Stimulated activated CD4-positive, alpha-beta T cell treated with anti-CD3 and anti-CD28 coated beads, Interleukin-2, amount 100 ng/mL, for 4 hours (primary cell): ENCODE data around the gene TCF7L1.

Experiments used
- DNase-seq: peaks from one replicate; pipeline ENCODE4 v3.0.0-alpha.2; 2020; ENCODE audit warnings: low read depth

The TCF7L1 gene

DNA sequence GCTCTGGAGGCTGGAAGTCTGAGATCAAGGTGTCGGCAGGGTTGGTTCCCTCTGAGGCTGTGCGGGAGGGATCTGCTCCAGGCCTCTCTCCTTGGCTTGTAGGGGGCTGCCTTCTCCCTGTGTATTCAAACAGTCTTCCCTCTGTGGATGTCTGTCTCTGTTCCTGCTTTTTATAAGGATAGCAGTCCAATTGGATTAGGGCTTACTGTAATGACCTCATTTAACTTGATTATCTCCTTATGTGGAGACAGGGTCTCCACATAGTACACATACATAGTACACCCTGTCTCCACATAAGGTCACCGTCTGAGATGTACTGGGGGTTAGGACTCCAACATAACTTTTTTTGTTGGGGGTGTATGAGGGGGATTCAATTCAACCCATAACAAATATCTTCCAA lies 30.5 kb downstream of the TCF7L1 start:
- no peak for DNase-seq

DNA sequence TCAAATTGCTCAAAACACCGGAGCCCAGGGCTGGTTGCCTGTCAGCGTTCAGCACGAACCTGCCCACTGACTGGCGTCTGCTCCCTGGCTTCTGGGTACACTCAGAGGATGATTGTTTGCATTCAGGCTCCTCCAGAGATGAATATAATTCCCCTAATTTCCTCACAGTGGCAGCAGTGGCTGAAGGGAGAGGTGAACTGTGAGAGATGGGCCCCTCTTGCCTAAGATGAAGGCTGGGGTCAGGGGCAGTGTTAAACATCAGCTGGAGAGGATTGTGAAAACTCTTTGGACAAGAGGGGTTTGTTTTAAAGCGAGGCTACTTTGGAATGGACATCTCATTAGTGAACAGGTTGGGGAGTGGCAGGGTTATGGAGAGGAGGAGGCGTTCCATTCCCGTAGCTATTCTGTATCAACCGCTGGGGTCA lies 31.0 kb downstream of the TCF7L1 start:
- DNase-seq = no peak

GRCh38 chr2:85165088-85165690 lies 32.0 kb downstream of the TCF7L1 start:
- DNase-seq = no peak

GRCh38 chr2:85166021-85166420 lies 32.8 kb downstream of the TCF7L1 start:
- DNase-seq = no peak

- DNase-seq = no peak
Measured at GRCh38 chr2:85167479-85167878, 34.3 kb downstream of the TCF7L1 start.

GRCh38 chr2:85168942-85169341 lies 35.8 kb downstream of the TCF7L1 start:
- DNase-seq = no peak

GRCh38 chr2:85169581-85169980 lies 36.4 kb downstream of the TCF7L1 start:
- no peak for DNase-seq

DNA sequence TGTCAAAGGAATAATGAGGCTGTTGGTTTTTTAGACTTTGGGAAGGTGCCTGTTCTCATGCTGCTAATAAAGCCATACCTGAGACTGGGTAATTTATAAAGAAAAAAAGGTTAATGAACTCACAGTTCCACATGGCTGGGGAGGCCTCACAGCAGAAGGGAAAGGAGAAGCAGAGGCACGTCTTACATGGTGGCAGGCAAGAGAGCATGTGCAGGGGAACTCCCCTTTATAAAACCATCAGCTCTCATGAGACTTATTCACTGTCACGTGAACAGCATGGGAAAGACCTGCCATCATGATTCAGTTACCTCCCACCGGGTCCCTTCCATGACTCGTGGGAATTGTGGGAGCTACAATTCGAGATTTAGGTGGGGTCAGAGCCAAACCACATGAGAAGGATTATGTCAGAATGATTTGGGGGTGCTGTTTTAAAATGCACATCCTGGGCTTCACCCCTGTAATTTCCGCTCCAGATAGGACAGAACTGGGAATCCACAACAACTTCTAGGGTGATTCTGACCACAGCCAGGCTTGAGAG lies 37.8 kb downstream of the TCF7L1 start:
- no peak for DNase-seq

DNA sequence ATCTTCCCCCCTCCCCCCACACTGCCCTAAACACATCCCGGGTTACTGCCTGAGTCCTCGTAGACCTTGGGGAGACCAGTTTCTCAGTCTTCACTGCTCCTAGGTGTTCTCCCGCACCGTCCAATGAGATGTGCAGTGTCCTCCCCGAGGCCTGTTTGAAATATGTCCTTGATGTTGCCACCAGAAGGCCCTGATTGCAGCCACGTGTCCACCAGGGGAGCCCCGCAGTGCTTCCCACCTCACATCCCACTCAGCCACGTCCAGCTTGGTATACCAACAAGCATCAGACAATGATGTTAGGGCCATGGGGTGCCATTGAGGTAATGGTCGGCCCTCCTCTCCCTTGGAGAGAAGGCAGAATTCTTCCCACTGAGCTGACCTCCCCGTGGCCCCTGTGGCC lies 38.7 kb downstream of the TCF7L1 start:
- no peak for DNase-seq

GRCh38 chr2:85173909-85174308 lies 40.7 kb downstream of the TCF7L1 start:
- DNase-seq = no peak

DNA sequence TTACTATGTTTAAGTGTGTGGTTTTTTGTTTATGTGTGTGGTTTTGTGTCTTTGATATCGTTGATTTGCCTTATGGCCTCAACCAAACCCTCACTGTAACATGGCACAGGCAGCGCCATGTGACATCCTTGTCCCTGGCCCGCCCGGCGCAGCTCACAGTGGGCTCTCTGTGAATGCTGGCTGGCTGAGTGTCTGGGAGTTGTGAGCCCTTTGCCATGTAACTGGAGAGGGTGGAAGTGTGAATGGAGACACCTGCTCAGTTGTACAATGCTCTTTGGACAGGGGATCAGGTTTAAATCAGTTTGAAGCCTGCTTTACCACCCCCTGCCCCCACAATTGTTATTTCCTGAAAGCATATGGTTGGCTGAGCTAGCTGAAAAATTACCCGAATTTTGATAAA lies 41.8 kb downstream of the TCF7L1 start:
- DNase-seq = no peak

DNA sequence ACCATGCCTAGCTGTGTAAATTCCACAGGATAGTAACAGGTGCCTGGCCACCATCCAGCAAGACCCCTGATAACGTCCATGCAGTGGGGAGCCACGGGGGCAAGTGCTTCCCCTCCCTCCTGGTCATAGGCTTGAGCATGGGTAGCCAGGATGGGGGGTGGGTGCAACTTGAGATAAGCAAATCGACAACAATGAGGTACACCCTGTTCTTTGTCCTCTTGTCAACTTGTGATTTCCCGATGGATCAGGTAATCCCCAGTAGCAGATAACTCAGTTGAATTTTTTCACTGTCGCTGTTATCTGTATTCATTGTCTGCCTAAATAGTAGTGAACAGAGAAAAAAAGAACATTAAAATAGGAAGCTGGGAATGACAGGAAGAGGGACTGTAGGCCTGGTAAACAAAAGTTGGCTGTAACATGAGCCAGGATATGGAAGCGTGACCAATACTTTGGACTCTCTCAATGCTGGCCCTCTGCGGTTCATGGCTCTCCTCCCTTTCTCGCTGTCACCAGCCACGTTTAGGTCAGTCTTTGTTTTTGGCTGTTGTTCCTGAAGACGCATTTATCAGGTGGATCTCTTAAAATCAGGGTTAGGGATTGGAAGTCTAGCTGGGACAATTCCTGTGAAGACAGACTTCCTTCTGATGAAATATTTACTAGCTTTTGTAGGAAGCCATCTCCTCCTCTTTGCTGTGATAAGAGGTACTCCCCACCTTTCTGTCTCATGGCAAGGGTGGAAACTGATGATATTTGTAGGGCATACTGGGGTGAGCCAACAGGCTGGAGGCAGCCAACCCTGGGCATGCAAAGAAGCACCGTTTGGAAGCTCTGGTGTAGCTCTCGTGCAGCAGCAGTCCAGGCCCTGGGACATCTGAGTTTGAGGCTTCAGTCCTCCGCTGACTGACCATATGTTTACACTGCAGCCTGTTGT lies 42.4 kb downstream of the TCF7L1 start:
- no peak for DNase-seq

GRCh38 chr2:85177031-85177824 lies 44.0 kb downstream of the TCF7L1 start:
- DNase-seq = no peak

DNA sequence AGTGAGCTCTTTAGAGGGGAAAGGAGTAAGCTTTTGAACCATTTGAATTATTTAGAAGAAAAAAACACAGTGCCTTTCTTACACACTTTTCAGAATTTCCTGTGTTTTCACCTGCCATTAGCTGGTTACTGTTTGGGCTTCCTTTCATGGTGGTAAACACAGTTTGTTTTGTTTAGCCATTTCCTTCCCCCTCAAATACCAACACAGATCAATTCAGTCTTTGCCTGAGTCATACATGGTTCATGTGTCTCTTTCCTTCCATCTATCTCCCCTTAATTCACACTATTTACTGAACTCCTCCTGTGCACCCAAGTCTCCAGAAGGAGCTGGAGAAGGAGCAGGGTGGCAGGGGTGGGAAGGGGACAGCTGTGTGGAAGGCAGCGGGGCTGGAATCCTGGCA lies 45.0 kb downstream of the TCF7L1 start:
- no peak for DNase-seq

DNA sequence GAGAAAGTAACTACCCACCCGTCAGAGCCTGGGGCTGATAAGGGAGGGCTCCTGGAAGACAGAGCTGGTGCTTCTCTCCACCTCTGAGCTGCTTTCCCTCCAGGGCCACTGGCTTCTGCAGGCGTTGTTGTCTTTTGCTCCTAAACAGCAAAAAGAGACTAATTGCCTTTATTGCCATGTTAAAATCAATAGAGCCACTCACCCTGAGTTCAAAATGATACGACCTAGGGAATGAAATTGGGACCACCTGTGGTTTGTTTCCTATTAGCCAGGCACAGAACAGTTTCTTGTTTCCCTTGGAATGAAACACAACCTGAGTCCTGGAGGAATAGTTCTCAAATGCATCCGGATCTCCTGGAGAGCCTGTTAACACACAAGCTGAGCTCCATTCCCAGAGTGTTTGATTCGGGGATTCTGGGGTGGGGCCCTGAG lies 45.8 kb downstream of the TCF7L1 start:
- DNase-seq = no peak

GRCh38 chr2:85179541-85179940 lies 46.3 kb downstream of the TCF7L1 start:
- DNase-seq = no peak

DNA sequence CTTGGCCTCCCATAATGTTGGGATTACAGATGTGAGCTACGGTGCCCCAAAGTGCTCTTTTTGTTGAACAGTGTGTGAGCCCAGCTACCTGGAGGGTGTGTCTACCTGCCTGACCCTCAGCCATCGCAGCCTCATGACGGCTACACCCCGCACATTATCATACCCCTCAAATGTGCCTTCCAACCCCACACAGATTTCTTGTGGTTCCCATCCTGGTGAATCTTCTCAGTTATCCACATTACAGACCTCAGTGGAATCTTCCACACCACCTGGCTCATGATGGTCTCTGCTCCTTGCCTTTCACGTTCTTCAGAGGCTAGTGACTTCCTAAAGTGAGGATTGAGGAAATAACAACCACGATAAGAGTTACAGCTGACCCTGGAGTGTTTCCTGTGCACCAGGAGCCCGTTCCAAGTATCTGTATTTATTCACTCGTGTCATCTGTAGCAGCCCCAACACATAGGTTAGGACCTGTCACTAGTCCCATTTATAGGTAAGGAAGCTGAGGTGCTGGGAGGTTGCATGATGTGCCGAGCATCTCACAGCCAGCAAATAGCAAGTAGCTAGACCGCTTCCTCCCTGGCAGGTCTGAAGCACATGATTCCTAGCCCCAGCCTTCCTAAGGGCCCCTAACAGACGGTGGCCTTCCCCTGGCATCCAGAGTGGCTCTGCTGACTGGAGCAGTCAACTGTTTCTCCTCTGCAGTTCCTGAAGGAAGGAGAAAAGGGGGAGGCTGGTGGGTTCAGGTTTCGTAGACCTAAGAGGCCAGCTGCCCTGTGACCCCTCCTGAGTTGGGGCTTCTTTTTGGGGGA lies 47.3 kb downstream of the TCF7L1 start:
- no peak for DNase-seq

GRCh38 chr2:85181134-85181631 lies 48.0 kb downstream of the TCF7L1 start:
- no peak for DNase-seq

- DNase-seq = no peak
Measured at GRCh38 chr2:85181844-85182456, 48.8 kb downstream of the TCF7L1 start.

DNA sequence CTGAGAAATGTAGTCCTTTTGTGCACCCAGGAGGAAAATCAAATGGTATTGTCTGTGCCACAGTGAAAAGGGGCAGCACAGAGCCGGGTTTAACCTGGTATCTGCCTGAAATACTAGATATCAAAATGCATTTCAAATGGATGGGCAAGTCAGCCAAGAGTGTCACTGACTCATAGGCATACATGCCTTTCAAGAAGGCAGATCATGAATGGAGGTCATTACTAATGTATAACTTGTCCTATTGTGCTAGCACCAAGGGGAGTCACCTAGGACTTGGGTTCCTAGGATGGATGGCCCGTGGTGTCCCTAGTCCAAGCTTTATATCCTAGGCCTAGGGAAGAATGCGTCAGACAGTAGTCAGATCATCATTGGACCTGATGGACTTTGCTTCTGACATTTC lies 49.9 kb downstream of the TCF7L1 start:
- DNase-seq = no peak

DNA sequence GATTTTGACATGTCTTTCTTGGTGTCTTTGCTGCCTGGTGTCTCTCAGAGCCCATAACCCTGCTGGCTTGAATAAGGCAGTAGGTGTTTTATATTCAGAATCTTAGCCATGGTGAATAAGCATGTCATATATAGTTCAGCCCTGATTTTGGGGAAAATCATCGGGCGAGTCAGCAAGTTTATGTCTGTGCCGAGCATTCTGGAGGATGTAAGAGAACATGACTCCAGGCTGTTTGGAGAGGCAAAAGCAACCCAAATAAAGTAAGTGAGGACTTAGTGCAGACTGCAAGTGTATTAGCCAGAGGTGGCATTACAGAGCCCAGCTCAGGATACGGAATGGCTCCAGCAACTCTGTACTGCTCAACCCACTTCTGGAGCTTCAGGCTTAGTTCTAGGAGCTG lies 50.3 kb downstream of the TCF7L1 start:
- DNase-seq = no peak
